K562 (cell line): ENCODE results near the gene CTDSPL. TPM values are rescaled to one million over a fixed set of nuclear protein-coding genes. Genes with fewer than 3 reads are reported as not detected.

Experiments used
- ARID1B ChIP-seq: fragments of 450-650 bp; IDR thresholded peaks from 2 replicates; pipeline ENCODE4 v1.6.1; 2016; ENCODE audit warnings: antibody characterized with exemption, mild to moderate bottlenecking, inconsistent platforms
- BCOR ChIP-seq: fragments of 450-650 bp; IDR thresholded peaks from 2 replicates; pipeline ENCODE4 v1.6.1; 2016
- CBFA2T2 ChIP-seq: fragments of 450-650 bp; conservative IDR thresholded peaks from 2 replicates; pipeline ENCODE4 v1.6.1; 2017; ENCODE audit warnings: mild to moderate bottlenecking
- CBX2 ChIP-seq: fragments of 200-600 bp; sonication (generic); IDR thresholded peaks from one replicate; pipeline ENCODE4 v1.6.1; 2012; ENCODE audit warnings: mild to moderate bottlenecking, low read length, inconsistent platforms; ENCODE audit not compliant: insufficient read depth, poor library complexity, severe bottlenecking
- DACH1 ChIP-seq: fragments of 450-650 bp; IDR thresholded peaks from 2 replicates; pipeline ENCODE4 v1.6.1; 2018; ENCODE audit not compliant: partially characterized antibody
- HDGF ChIP-seq: fragments of 450-650 bp; IDR thresholded peaks from 2 replicates; pipeline ENCODE4 v1.6.1; 2016
- HMG20A ChIP-seq: fragments of 450-650 bp; formaldehyde crosslinking; conservative IDR thresholded peaks from 2 replicates; pipeline ENCODE4 v1.4.0; 2020; ENCODE audit warnings: mild to moderate bottlenecking, mixed read lengths
- NCOA1 ChIP-seq: fragments of 450-650 bp; IDR thresholded peaks from 2 replicates; pipeline ENCODE4 v1.6.1; 2016; ENCODE audit warnings: low read depth
- NCOA6 ChIP-seq: fragments of 450-650 bp; IDR thresholded peaks from 2 replicates; pipeline ENCODE4 v1.6.1; 2017; ENCODE audit warnings: mild to moderate bottlenecking
- NR1H2 ChIP-seq: sonication (generic); formaldehyde crosslinking; IDR thresholded peaks from 2 replicates; pipeline ENCODE4 v1.4.0; 2020; ENCODE audit warnings: mild to moderate bottlenecking, missing genetic modification reagents
- POLR2AphosphoS2 ChIP-seq: IDR thresholded peaks from 2 replicates; pipeline ENCODE4 v1.6.1; 2012; ENCODE audit warnings: low read length, improper control_type of control experiment
- RAD51 ChIP-seq: fragments of 450-650 bp; IDR thresholded peaks from 2 replicates; pipeline ENCODE4 v1.7.1; 2016; ENCODE audit warnings: low read depth, mild to moderate bottlenecking, borderline replicate concordance
- SMAD4 ChIP-seq: fragments of 250-450 bp; sonication (Bioruptor Pico); conservative IDR thresholded peaks from 2 replicates; pipeline ENCODE4 v1.8.0; 2021; ENCODE audit warnings: inconsistent platforms, mild to moderate bottlenecking, moderate library complexity
- polyA plus RNA-seq, 8 experiments: library from polyadenylated mRNA; depleted of rRNA in 4 of 8; stranded (reverse) in 5 of 8; unstranded in 3 of 8; fragments of >200 nt; fragmentation: Nextera tagmentation in 2 of 8; fragmentation: Illumina TruSeq in 1 of 8; extraction: Ambion mirVana in 2 of 8; extraction: Trizol in 1 of 8; gene quantifications; 2 replicates each; pipeline versions ENCODE4 v1.2.1 to v1.2.3, GENCODE V29; 2011 to 2014; ENCODE audit warnings: inconsistent platforms in 1 of 8, missing spikeins in 1 of 8
- total RNA-seq, 7 experiments: library from RNA; depleted of rRNA in 6 of 7; stranded (reverse); fragments of >200 nt in 6 of 7; fragmentation: Illumina TruSeq in 2 of 7; extraction: Trizol in 2 of 7; gene quantifications; 2 replicates each; pipeline versions ENCODE4 v1.2.1 to v1.2.3, GENCODE V29; 2011 to 2021; ENCODE audit warnings: low replicate concordance in 1 of 7
- TF ChIP-seq, protein P1 (sequence below): fragments of 450-650 bp; IDR thresholded peaks from 2 replicates; pipeline ENCODE4 v1.6.1; 2016; ENCODE audit warnings: mild to moderate bottlenecking, moderate library complexity
- TF ChIP-seq, protein P2 (sequence below): sonication (generic); formaldehyde crosslinking; IDR thresholded peaks from 2 replicates; pipeline ENCODE4 v1.8.1; 2023; ENCODE audit warnings: mild to moderate bottlenecking, missing genetic modification reagents
- TF ChIP-seq, protein P3 (sequence below): fragments of 450-650 bp; IDR thresholded peaks from 2 replicates; pipeline ENCODE4 v1.6.1; 2018; ENCODE audit warnings: mild to moderate bottlenecking, low read depth; ENCODE audit not compliant: partially characterized antibody

The CTDSPL gene
- total and polyA plus RNA-seq, 9 of the 15 experiments (the other 6 are each of a cell fraction or from before 2014, with no cell fraction given) = 5.1 to 19.3 (median 11.3) TPM

DNA sequence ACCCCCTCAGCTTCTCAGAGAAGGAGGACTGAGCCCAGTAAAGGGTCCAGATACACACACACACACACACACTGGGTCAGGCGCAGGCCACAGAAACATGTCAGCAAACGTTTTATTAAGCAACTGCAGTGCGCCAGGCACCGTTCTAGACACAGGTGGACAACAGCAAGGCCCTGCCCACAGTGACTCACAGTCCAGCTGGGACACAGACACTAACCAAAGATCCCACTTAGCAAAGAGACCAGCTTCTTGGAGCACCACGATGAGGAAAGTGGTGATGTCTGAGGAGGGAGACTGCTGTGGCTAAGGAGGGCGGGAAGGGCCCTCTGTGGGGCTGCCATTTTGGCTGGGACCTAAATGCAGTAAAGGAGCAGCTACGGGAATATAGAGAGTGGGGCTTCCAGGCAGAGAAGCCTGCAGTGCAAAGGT lies 126.1 kb downstream of the CTDSPL start (continued):
- no peak for TF ChIP-seq RAD51
- peak; percentile 73 for TF ChIP-seq BCOR
- TF ChIP-seq, protein P1, sequence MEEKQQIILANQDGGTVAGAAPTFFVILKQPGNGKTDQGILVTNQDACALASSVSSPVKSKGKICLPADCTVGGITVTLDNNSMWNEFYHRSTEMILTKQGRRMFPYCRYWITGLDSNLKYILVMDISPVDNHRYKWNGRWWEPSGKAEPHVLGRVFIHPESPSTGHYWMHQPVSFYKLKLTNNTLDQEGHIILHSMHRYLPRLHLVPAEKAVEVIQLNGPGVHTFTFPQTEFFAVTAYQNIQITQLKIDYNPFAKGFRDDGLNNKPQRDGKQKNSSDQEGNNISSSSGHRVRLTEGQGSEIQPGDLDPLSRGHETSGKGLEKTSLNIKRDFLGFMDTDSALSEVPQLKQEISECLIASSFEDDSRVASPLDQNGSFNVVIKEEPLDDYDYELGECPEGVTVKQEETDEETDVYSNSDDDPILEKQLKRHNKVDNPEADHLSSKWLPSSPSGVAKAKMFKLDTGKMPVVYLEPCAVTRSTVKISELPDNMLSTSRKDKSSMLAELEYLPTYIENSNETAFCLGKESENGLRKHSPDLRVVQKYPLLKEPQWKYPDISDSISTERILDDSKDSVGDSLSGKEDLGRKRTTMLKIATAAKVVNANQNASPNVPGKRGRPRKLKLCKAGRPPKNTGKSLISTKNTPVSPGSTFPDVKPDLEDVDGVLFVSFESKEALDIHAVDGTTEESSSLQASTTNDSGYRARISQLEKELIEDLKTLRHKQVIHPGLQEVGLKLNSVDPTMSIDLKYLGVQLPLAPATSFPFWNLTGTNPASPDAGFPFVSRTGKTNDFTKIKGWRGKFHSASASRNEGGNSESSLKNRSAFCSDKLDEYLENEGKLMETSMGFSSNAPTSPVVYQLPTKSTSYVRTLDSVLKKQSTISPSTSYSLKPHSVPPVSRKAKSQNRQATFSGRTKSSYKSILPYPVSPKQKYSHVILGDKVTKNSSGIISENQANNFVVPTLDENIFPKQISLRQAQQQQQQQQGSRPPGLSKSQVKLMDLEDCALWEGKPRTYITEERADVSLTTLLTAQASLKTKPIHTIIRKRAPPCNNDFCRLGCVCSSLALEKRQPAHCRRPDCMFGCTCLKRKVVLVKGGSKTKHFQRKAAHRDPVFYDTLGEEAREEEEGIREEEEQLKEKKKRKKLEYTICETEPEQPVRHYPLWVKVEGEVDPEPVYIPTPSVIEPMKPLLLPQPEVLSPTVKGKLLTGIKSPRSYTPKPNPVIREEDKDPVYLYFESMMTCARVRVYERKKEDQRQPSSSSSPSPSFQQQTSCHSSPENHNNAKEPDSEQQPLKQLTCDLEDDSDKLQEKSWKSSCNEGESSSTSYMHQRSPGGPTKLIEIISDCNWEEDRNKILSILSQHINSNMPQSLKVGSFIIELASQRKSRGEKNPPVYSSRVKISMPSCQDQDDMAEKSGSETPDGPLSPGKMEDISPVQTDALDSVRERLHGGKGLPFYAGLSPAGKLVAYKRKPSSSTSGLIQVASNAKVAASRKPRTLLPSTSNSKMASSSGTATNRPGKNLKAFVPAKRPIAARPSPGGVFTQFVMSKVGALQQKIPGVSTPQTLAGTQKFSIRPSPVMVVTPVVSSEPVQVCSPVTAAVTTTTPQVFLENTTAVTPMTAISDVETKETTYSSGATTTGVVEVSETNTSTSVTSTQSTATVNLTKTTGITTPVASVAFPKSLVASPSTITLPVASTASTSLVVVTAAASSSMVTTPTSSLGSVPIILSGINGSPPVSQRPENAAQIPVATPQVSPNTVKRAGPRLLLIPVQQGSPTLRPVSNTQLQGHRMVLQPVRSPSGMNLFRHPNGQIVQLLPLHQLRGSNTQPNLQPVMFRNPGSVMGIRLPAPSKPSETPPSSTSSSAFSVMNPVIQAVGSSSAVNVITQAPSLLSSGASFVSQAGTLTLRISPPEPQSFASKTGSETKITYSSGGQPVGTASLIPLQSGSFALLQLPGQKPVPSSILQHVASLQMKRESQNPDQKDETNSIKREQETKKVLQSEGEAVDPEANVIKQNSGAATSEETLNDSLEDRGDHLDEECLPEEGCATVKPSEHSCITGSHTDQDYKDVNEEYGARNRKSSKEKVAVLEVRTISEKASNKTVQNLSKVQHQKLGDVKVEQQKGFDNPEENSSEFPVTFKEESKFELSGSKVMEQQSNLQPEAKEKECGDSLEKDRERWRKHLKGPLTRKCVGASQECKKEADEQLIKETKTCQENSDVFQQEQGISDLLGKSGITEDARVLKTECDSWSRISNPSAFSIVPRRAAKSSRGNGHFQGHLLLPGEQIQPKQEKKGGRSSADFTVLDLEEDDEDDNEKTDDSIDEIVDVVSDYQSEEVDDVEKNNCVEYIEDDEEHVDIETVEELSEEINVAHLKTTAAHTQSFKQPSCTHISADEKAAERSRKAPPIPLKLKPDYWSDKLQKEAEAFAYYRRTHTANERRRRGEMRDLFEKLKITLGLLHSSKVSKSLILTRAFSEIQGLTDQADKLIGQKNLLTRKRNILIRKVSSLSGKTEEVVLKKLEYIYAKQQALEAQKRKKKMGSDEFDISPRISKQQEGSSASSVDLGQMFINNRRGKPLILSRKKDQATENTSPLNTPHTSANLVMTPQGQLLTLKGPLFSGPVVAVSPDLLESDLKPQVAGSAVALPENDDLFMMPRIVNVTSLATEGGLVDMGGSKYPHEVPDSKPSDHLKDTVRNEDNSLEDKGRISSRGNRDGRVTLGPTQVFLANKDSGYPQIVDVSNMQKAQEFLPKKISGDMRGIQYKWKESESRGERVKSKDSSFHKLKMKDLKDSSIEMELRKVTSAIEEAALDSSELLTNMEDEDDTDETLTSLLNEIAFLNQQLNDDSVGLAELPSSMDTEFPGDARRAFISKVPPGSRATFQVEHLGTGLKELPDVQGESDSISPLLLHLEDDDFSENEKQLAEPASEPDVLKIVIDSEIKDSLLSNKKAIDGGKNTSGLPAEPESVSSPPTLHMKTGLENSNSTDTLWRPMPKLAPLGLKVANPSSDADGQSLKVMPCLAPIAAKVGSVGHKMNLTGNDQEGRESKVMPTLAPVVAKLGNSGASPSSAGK = no peak
- peak; percentile 70 for TF ChIP-seq DACH1
- TF ChIP-seq, protein P2, sequence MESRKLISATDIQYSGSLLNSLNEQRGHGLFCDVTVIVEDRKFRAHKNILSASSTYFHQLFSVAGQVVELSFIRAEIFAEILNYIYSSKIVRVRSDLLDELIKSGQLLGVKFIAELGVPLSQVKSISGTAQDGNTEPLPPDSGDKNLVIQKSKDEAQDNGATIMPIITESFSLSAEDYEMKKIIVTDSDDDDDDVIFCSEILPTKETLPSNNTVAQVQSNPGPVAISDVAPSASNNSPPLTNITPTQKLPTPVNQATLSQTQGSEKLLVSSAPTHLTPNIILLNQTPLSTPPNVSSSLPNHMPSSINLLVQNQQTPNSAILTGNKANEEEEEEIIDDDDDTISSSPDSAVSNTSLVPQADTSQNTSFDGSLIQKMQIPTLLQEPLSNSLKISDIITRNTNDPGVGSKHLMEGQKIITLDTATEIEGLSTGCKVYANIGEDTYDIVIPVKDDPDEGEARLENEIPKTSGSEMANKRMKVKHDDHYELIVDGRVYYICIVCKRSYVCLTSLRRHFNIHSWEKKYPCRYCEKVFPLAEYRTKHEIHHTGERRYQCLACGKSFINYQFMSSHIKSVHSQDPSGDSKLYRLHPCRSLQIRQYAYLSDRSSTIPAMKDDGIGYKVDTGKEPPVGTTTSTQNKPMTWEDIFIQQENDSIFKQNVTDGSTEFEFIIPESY = peak; percentile 91
- no peak for TF ChIP-seq HMG20A (CRISPR knock-in tag)
- TF ChIP-seq CBX2 = no peak
- TF ChIP-seq NR1H2 = no peak
- no peak for TF ChIP-seq NCOA6
- peak; percentile 47; the same call in 1 of the 2 replicates for TF ChIP-seq ARID1B
- peak; percentile 54; the same call in 1 of the 2 replicates for TF ChIP-seq CBFA2T2
- no peak for TF ChIP-seq POLR2AphosphoS2
- TF ChIP-seq SMAD4 (CRISPR knock-in tag) = 0 out of 2 replicates have a peak, but pooled peaks have one; percentile 66
- TF ChIP-seq NCOA1 = no peak
- TF ChIP-seq, protein P3, sequence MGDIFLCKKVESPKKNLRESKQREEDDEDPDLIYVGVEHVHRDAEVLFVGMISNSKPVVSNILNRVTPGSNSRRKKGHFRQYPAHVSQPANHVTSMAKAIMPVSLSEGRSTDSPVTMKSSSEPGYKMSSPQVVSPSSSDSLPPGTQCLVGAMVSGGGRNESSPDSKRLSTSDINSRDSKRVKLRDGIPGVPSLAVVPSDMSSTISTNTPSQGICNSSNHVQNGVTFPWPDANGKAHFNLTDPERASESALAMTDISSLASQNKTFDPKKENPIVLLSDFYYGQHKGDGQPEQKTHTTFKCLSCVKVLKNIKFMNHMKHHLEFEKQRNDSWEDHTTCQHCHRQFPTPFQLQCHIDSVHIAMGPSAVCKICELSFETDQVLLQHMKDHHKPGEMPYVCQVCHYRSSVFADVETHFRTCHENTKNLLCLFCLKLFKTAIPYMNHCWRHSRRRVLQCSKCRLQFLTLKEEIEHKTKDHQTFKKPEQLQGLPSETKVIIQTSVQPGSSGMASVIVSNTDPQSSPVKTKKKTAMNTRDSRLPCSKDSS = no peak
- no peak for TF ChIP-seq HDGF
